Prostate gland (tissue), 2 donors: Measurements from ENCODE around the gene ZNF664.

Source experiments
- CTCF ChIP-seq, 4 experiments: fragments of 200-600 bp in 2 of 4; fragments of 450-650 bp in 2 of 4; sonication (generic) in 2 of 4; IDR thresholded peaks; 1 replicate in 3 of 4; 2 replicates in 1 of 4; pipeline ENCODE4 v1.5.1; 2016 to 2019; ENCODE audit warnings: antibody characterized with exemption in 4 of 4, mild to moderate bottlenecking in 2 of 4, moderate library complexity in 2 of 4
- POLR2A ChIP-seq: fragments of 450-650 bp; IDR thresholded peaks from one replicate; pipeline ENCODE4 v1.6.1; 2016; ENCODE audit warnings: antibody characterized with exemption, mild to moderate bottlenecking
- POLR2AphosphoS5 ChIP-seq: sonication (generic); formaldehyde crosslinking; IDR thresholded peaks from one replicate; pipeline ENCODE4 v1.6.1; 2017; ENCODE audit warnings: antibody characterized with exemption

- no peak for TF ChIP-seq CTCF (IDR thresholded peaks at IDR 0.05)
- TF ChIP-seq POLR2AphosphoS5, result no peak
- no peak for TF ChIP-seq POLR2A
Measured at GRCh38 chr12:123960029-123960735, 12.8 kb upstream of the ZNF664 start.
